Smooth muscle cell (in vitro differentiated cells): ENCODE results near the gene NACA2. TPM values are rescaled to one million over a fixed set of nuclear protein-coding genes. Genes with fewer than 3 reads are reported as not detected.
"Not testable (repeated sequence)": the region's sequence is repeated elsewhere in the genome, so short reads cannot be mapped to it uniquely, and the experiment has no call there.

Experiments
- DNase-seq: peaks from one replicate; lab custom pipeline; 2025; ENCODE audit not compliant: unreplicated experiment; lab: John Stamatoyannopoulos, UW
- H2AFZ ChIP-seq: fragments of 200-600 bp; sonication (generic); 2 replicates; pipeline ENCODE4 v1.6.0; 2016; ENCODE audit warnings: antibody characterized with exemption, low read depth, mild to moderate bottlenecking
- H3F3A ChIP-seq: fragments of 200-600 bp; sonication (generic); 2 replicates; pipeline ENCODE4 v1.6.0; 2017; ENCODE audit warnings: antibody characterized with exemption, low read depth
- H3K27ac ChIP-seq: fragments of 200-600 bp; sonication (generic); 2 replicates; pipeline ENCODE4 v1.5.1; 2016; ENCODE audit warnings: low read depth, mild to moderate bottlenecking
- H3K27me3 ChIP-seq: fragments of 200-600 bp; sonication (generic); 2 replicates; pipeline ENCODE4 v1.6.1; 2016; ENCODE audit warnings: low read depth, mild to moderate bottlenecking
- H3K36me3 ChIP-seq: fragments of 200-600 bp; sonication (generic); 2 replicates; pipeline ENCODE4 v1.5.1; 2016; ENCODE audit warnings: low read depth
- H3K4me1 ChIP-seq: fragments of 200-600 bp; sonication (generic); 2 replicates; pipeline ENCODE4 v1.5.1; 2016; ENCODE audit warnings: low read depth
- H3K4me2 ChIP-seq: fragments of 200-600 bp; sonication (generic); 2 replicates; pipeline ENCODE4 v1.6.0; 2016; ENCODE audit warnings: mild to moderate bottlenecking
- H3K4me3 ChIP-seq: fragments of 200-600 bp; sonication (generic); 2 replicates; pipeline ENCODE4 v1.5.1; 2016; ENCODE audit warnings: mild to moderate bottlenecking
- H3K79me2 ChIP-seq: fragments of 200-600 bp; sonication (generic); 2 replicates; pipeline ENCODE4 v1.6.0; 2016; ENCODE audit warnings: low read depth, mild to moderate bottlenecking
- H3K9ac ChIP-seq: fragments of 200-600 bp; sonication (generic); 2 replicates; pipeline ENCODE4 v1.6.0; 2016; ENCODE audit warnings: low read depth
- H3K9me3 ChIP-seq: fragments of 200-600 bp; sonication (generic); replicated peaks from 2 replicates; pipeline ENCODE4 v1.5.1; 2016; ENCODE audit warnings: low read depth
- H4K20me1 ChIP-seq: fragments of 200-600 bp; sonication (generic); 2 replicates; pipeline ENCODE4 v1.6.0; 2016; ENCODE audit warnings: low read depth
- WGBS: methylation state at CpG from one replicate; pipeline ENCODE4 v1.1.7; 2016; ENCODE audit warnings: low lambda C conversion rate; 5-methylcytosine and 5-hydroxymethylcytosine counted together
- polyA plus RNA-seq: library from polyadenylated mRNA; unstranded; fragments of >200 nt; fragmentation: Nextera tagmentation; extraction: Ambion mirVana; gene quantifications from 2 replicates; pipeline ENCODE4 v1.2.1, GENCODE V29; 2016
- total RNA-seq: library from RNA; depleted of rRNA; stranded (reverse); fragments of >200 nt; gene quantifications from 2 replicates; pipeline ENCODE4 v1.2.3, GENCODE V29; 2014
- TF ChIP-seq, protein P1 (sequence below): fragments of 200-600 bp; sonication (generic); IDR thresholded peaks from 2 replicates; pipeline ENCODE4 v1.5.1; 2017; ENCODE audit warnings: borderline replicate concordance, mild to moderate bottlenecking, antibody characterized with exemption; ENCODE audit not compliant: insufficient read depth, poor library complexity, severe bottlenecking

The NACA2 gene
- total and polyA plus RNA-seq, 2 experiments from 2014 or later = not detected

- DNase-seq = no peak
- no peaks in the 10 kb centered on the region for H4K20me1 ChIP-seq
- no peak overlapping the region for H3K27ac ChIP-seq
- H3F3A ChIP-seq = no peaks in the 10 kb centered on the region
- H3K4me2 ChIP-seq = no peak overlapping the region
- H3K36me3 ChIP-seq = no peaks in the 10 kb centered on the region
- H3K4me1 ChIP-seq = no peaks in the 10 kb centered on the region
- no peaks in the 10 kb centered on the region for H3K79me2 ChIP-seq
- no peak overlapping the region for H2AFZ ChIP-seq
- no peak overlapping the region for H3K4me3 ChIP-seq
- H3K27me3 ChIP-seq = peaks cover 9% of the 10 kb centered on the region
- H3K9ac ChIP-seq = no peak overlapping the region
- WGBS = 78% methylated on average over 5 of the region's 5 CpGs
- H3K9me3 ChIP-seq = no peaks in the 10 kb centered on the region
- TF ChIP-seq, protein P1, sequence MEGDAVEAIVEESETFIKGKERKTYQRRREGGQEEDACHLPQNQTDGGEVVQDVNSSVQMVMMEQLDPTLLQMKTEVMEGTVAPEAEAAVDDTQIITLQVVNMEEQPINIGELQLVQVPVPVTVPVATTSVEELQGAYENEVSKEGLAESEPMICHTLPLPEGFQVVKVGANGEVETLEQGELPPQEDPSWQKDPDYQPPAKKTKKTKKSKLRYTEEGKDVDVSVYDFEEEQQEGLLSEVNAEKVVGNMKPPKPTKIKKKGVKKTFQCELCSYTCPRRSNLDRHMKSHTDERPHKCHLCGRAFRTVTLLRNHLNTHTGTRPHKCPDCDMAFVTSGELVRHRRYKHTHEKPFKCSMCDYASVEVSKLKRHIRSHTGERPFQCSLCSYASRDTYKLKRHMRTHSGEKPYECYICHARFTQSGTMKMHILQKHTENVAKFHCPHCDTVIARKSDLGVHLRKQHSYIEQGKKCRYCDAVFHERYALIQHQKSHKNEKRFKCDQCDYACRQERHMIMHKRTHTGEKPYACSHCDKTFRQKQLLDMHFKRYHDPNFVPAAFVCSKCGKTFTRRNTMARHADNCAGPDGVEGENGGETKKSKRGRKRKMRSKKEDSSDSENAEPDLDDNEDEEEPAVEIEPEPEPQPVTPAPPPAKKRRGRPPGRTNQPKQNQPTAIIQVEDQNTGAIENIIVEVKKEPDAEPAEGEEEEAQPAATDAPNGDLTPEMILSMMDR = no peak
These were observed 44.0 kb upstream of the NACA2 start for GRCh38 chr17:61634942-61635538.

DNA sequence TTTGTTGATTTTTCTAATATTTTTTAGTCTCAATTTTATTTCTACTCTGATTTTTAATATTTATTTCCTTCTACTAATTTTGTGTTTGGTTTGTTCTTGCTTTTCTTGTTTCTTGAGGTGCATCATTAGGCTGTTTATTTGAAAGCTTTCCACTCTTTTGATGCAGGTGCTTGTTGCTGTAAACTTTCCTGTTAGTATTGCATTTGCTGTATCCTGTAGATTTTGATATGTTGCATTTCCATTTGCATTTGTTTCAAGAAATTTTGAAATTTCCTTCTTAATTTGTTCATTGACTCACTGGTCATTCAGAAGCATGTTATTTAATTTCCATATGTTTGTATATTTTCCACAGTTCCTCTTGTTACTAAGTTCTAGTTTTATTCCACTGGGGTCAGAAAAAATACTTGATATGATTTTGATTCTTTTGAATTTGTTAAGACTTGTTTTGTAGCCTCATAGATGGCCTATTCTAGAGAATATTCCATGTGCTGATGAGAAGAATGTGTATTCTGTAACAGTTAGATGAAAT is 43.1 kb upstream of the NACA2 start:
- Histone ChIP-seq H3K4me1 (no peaks in the 10 kb centered on the region), H3K4me3 (no peak overlapping the region), H3K9ac (no peak overlapping the region), H3K27ac (no peak overlapping the region), H3K79me2 (no peaks in the 10 kb centered on the region), H3K9me3 (no peaks in the 10 kb centered on the region), H3K4me2 (no peak overlapping the region), H4K20me1 (no peaks in the 10 kb centered on the region), H3K36me3 (no peaks in the 10 kb centered on the region), H3F3A (no peaks in the 10 kb centered on the region), H3K27me3 (peaks cover 9% of the 10 kb centered on the region), H2AFZ (no peak overlapping the region)
- DNase-seq = no peak
- TF ChIP-seq, protein P1 = no peak

DNA sequence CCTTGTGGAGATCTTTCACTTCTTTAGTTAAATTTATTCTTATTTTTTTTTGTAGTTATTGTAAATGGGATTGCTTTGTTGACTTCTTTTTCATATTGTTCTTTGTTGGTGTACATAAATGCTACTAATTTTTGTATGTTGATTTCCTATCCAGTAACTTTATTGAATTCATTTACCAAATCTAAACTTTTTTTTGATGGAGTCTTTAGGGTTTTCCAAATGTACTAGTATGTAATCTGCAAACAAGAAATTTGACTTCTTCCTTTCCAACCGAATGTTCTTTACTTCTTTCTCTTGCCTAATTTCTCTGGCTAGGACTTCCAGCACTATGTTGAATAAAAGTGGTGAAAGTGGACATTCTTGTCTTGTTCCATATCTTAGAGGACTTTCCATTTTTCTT is 41.8 kb upstream of the NACA2 start:
- H3K27me3 ChIP-seq = no peaks in the 10 kb centered on the region
- no peak overlapping the region for H3K9ac ChIP-seq
- no peaks in the 10 kb centered on the region for H3K4me1 ChIP-seq
- H2AFZ ChIP-seq = no peak overlapping the region
- DNase-seq = no peak
- no peaks in the 10 kb centered on the region for H4K20me1 ChIP-seq
- no peaks in the 10 kb centered on the region for H3K36me3 ChIP-seq
- no peaks in the 10 kb centered on the region for H3F3A ChIP-seq
- TF ChIP-seq, protein P1 = no peak
- no peaks in the 10 kb centered on the region for H3K79me2 ChIP-seq
- no peak overlapping the region for H3K27ac ChIP-seq
- 96% methylated on average over 1 of the region's 1 CpG for WGBS
- no peak overlapping the region for H3K4me2 ChIP-seq
- H3K4me3 ChIP-seq = no peak overlapping the region
- H3K9me3 ChIP-seq = no peaks in the 10 kb centered on the region

DNA sequence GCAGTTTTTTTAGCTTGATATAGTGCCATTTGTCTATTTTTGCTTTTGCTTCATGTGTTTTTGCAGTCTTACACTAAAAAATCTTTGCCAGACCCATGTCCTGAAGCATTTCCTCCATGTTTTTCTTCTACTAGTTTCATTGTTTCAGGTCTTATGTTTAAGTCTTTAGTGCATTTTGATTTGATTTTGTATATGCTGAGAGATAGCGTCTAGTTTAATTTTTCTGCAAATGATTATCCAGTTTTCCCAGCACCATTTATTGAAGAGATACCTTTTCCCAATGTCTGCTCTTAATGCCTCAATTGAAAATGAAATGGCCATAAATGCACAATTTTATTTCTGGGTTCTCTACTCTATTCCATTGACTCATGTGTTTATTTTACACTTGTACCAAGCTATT is 40.8 kb upstream of the NACA2 start:
- no peak for DNase-seq
- H3K27ac ChIP-seq = no peak overlapping the region

GRCh38 chr17:61628158-61628557 is 37.1 kb upstream of the NACA2 start:
- H3K9me3 ChIP-seq, H3K4me3 ChIP-seq, H4K20me1 ChIP-seq, H3K4me1 ChIP-seq, H3K27ac ChIP-seq, DNase-seq, H3F3A ChIP-seq, H3K9ac ChIP-seq, H3K4me2 ChIP-seq, H3K79me2 ChIP-seq, H2AFZ ChIP-seq, H3K27me3 ChIP-seq, H3K36me3 ChIP-seq: not testable (repeated sequence)
- 77% methylated on average over 4 of the region's 4 CpGs for WGBS

More for the DNA sequence above, 40.8 kb upstream of the NACA2 start:
- WGBS = 85% methylated on average over 1 of the region's 1 CpG
- H3K4me1 ChIP-seq = no peaks in the 10 kb centered on the region
- no peaks in the 10 kb centered on the region for H3K9me3 ChIP-seq
- H3K4me2 ChIP-seq = no peak overlapping the region
- no peak overlapping the region for H3K9ac ChIP-seq
- H2AFZ ChIP-seq = no peak overlapping the region
- H3K27me3 ChIP-seq = no peaks in the 10 kb centered on the region
- no peak overlapping the region for H3K4me3 ChIP-seq
- TF ChIP-seq, protein P1 = no peak
- H4K20me1 ChIP-seq = no peaks in the 10 kb centered on the region
- H3K79me2 ChIP-seq = no peaks in the 10 kb centered on the region
- H3F3A ChIP-seq = no peaks in the 10 kb centered on the region
- no peaks in the 10 kb centered on the region for H3K36me3 ChIP-seq
